Motor neuron (in vitro differentiated cells): ENCODE measurements around the gene GRAMD1B. TPM values are rescaled to one million over a fixed set of nuclear protein-coding genes. Genes with fewer than 3 reads are reported as not detected.

ENCODE experiments used
- ATAC-seq, 8 experiments: fragments of 200-7000 bp; cut with Tn5 transposase; replicated peaks in 6 of 8; 2 replicates each; pipeline ENCODE4 v1.8.0; 2021; ENCODE audit warnings: mild to moderate bottlenecking in 8 of 8, moderate library complexity in 8 of 8
- H3K27ac ChIP-seq, 2 donors: fragments of 250-450 bp; sonication (Bioruptor Pico); 2 replicates each; pipeline ENCODE4 v1.9.0; 2021; ENCODE audit warnings: antibody characterized with exemption in 2 of 2, mild to moderate bottlenecking in 2 of 2, moderate library complexity in 1 of 2
- H3K4me1 ChIP-seq, 2 donors: fragments of 250-450 bp; sonication (Bioruptor Pico); replicated peaks in 1 of 2; 2 replicates each; pipeline ENCODE4 v1.6.1; 2021; ENCODE audit warnings: antibody characterized with exemption in 2 of 2, mild to moderate bottlenecking in 2 of 2, moderate library complexity in 1 of 2
- H3K4me3 ChIP-seq, 5 donors: fragments of 250-450 bp; sonication (Bioruptor Pico); 2 replicates each; pipeline ENCODE4 v1.9.0; 2021; ENCODE audit warnings: antibody characterized with exemption in 5 of 5, mild to moderate bottlenecking in 5 of 5, moderate library complexity in 4 of 5
- WGBS, 10 experiments: fragments of 450-650 bp; shearing (Covaris generic); methylation state at CpG; one replicate each; pipeline ENCODE4 v1.0.0; 2022; 5-methylcytosine and 5-hydroxymethylcytosine counted together
- in situ Hi-C, 9 experiments: fragments of 400-800 bp; cut with MboI; loops; one replicate each; pipeline ENCODE4 v1.15.0; 2021; ENCODE audit warnings: low sequenced_read_pairs in 9 of 9, low pct_unique_long_range_greater_than_20kb in 2 of 9; ENCODE audit not compliant: unreplicated experiment in 9 of 9
- total RNA-seq, 8 experiments: library from RNA; unstranded; fragments of 300-600 nt; gene quantifications; 2 replicates each; pipeline versions ENCODE4 v1.2.3 to v1.2.4, GENCODE V29; 2022

Gene GRAMD1B
- total RNA-seq, 8 experiments from 2014 or later = 0.94 to 17.1 (median 10.4) TPM

DNA sequence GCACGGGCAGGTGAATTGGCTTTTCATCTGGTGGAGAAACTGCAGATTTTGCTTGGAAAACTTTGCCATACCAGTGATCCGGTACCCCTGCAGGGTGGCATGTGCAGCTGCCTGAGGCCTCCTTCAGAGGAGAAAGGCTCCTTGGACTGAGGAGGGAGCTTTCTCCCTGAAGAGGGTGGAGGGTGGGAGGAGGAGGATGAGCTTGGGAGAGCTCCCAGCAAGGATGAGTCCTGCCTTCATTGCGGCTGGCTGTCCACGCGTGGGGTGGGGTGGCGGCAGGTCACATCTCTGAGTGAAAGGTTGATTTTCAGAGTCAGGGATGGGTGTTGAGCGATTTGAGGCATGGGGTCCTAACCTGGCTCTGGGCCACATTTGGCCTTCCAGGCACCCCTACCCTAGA, 96.8 kb downstream of the GRAMD1B start:
- peak in 1 of 8 experiments; percentile 16 for ATAC-seq
- in situ Hi-C loops = no loop called here
- WGBS, 10 experiments = 50 to 93% (median 65%) methylated on average over 1 to 5 of the region's 7 CpGs; no CpG with 5 or more reads in 6 of the 10 experiments

GRCh38 chr11:123527526-123527925, 97.5 kb downstream of the GRAMD1B start:
- no peak for ATAC-seq
- WGBS, 10 experiments = 80 to 100% (median 100%) methylated on average over 1 to 3 of the region's 3 CpGs; no CpG with 5 or more reads in 5 of the 10 experiments
- Histone ChIP-seq H3K27ac (no peak overlapping the region), H3K4me3 (no peak overlapping the region), H3K4me1 (peaks cover 5 to 10% of the 10 kb centered on the region in 2 donors)
- in situ Hi-C loops = no loop called here

More for the DNA sequence above, 96.8 kb downstream of the GRAMD1B start:
- Histone ChIP-seq H3K27ac (no peak overlapping the region), H3K4me3 (no peak overlapping the region), H3K4me1 (peaks cover 5 to 10% of the 10 kb centered on the region in 2 donors)

- Histone ChIP-seq H3K27ac (no peak overlapping the region), H3K4me1 (peaks cover 5 to 10% of the 10 kb centered on the region in 2 donors), H3K4me3 (no peak overlapping the region)
- in situ Hi-C loops = no loop called here
- 80 to 100% (median 94%) methylated on average over 1 of the region's 1 CpG; no CpG with 5 or more reads in 6 of the 10 experiments for WGBS, 10 experiments
- ATAC-seq = no peak
Observed at GRCh38 chr11:123527947-123528346, 97.9 kb downstream of the GRAMD1B start.

GRCh38 chr11:123531325-123531724, 101.3 kb downstream of the GRAMD1B start:
- no peak for ATAC-seq
- in situ Hi-C loops = no loop called here
- no peak overlapping the region for H3K4me3 ChIP-seq
- no peaks in the 10 kb centered on the region for H3K4me1 ChIP-seq
- no peak overlapping the region for H3K27ac ChIP-seq
- 67 to 100% (median 86%) methylated on average over 2 to 6 of the region's 7 CpGs for WGBS, 10 experiments

GRCh38 chr11:123532131-123532530, 102.1 kb downstream of the GRAMD1B start:
- WGBS, 10 experiments = 59 to 100% (median 100%) methylated on average over 1 to 4 of the region's 4 CpGs; no CpG with 5 or more reads in 5 of the 10 experiments
- no peaks in the 10 kb centered on the region for H3K4me1 ChIP-seq
- no peak overlapping the region for H3K4me3 ChIP-seq
- no peak overlapping the region for H3K27ac ChIP-seq
- in situ Hi-C loops = no loop called here
- ATAC-seq = peak in 3 of 8 experiments; percentile 6 to 53 (median 34)

- H3K27ac ChIP-seq = no peak overlapping the region
- WGBS, 10 experiments = 67 to 100% (median 80%) methylated on average over 1 to 4 of the region's 4 CpGs; no CpG with 5 or more reads in 1 of the 10 experiments
- no peaks in the 10 kb centered on the region for H3K4me1 ChIP-seq
- H3K4me3 ChIP-seq = no peak overlapping the region
- no peak for ATAC-seq
- in situ Hi-C loops = no loop called here
Observed at GRCh38 chr11:123535401-123535800, 105.3 kb downstream of the GRAMD1B start.

DNA sequence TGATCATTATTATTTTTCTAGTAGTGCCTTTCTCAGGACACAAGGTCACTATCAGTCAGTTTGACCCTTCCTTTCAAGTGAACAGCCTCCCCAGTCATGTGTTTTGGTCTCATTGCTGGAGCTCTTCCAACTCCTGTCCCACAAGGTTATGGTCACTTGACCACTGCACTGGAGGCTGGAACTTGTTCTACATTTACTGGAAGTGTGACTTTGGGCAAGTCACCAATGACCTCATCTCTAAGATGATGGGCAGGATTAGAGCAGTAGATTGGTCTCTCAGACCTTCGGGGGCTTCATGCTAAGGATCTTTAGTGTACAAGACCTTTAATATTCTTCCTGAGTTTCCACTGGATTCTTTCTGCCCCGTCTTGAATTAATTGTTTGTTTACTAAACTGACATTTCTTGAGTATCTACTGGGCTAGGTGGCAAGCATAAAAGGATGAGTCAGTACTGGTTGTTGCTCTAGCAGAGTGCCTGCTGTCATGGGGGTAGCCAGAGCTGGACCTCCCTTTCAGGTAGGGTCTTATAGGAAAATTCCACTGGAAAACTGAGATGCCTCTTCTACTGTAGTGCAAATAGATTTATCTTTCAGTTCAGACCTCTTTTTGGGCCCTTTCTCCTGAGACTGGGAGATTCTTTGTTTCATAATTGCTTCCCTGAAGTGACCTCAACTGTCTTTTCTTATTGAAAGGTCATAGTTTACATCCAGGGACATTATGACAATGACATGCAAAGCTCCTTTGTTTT, 106.8 kb downstream of the GRAMD1B start:
- WGBS, 10 experiments = 10 to 90% (median 68%) methylated on average over 1 to 2 of the region's 2 CpGs; no CpG with 5 or more reads in 2 of the 10 experiments
- in situ Hi-C loops = no loop called here
- ATAC-seq = peak in 5 of 8 experiments; percentile 23 to 90 (median 48)
- Histone ChIP-seq H3K4me1 (no peaks in the 10 kb centered on the region), H3K4me3 (no peak overlapping the region), H3K27ac (no peak overlapping the region)

- in situ Hi-C loops = no loop called here
- no peak overlapping the region for H3K27ac ChIP-seq
- no peak overlapping the region for H3K4me3 ChIP-seq
- peak in 2 of 8 experiments; percentile 48 to 51 for ATAC-seq
- no peaks in the 10 kb centered on the region for H3K4me1 ChIP-seq
- WGBS, 10 experiments = 64 to 100% (median 91%) methylated on average over 2 to 4 of the region's 4 CpGs
Observed at GRCh38 chr11:123537726-123538125, 107.7 kb downstream of the GRAMD1B start.

GRCh38 chr11:123543797-123544196, 113.7 kb downstream of the GRAMD1B start:
- H3K4me3 ChIP-seq = no peak overlapping the region
- in situ Hi-C loops = no loop called here
- H3K4me1 ChIP-seq = peaks cover 0 to 12% of the 10 kb centered on the region in 2 donors
- peak; percentile 66 to 86 (median 80) for ATAC-seq
- 0 to 100% (median 70%) methylated on average over 1 to 4 of the region's 4 CpGs; no CpG with 5 or more reads in 1 of the 10 experiments for WGBS, 10 experiments
- no peak overlapping the region for H3K27ac ChIP-seq

DNA sequence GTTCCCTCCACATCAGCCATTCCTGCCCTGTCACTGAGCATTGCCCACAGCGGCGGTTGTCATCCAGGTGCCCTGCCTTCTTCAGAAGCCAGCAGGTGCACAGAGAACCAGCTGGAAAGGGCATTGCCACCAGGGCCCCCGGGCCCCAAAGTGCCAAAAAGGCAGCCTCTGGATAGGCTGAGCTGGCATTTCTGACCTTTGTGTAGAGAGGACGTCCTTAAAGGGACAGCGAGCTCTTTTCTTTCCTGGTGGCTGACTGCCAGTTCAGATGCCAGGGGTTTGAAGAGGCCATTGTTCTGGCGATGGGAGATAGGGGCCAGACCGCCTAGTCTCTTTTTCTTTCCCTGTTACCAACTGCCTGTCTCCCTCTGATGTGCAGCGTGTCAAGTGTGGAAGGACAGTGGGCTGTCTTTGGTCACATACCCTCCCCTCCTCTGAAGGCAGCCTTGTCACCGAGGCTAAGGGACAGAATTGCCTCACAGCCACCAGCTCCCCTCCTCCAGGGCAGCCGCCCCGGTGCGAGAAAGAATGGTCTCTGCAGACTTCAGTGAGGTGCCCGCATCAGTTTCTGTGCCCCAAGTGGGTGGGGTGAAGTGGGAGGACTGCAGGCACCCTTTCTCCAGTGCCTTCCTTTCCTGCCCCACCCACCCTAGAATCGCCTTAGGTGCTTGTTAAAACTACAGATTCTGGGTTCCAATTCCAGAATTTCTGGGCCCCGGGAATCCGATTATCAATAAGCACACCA, 114.7 kb downstream of the GRAMD1B start:
- no peak overlapping the region for H3K27ac ChIP-seq
- ATAC-seq = peak in 4 of 8 experiments; percentile 29 to 79 (median 65)
- no peak overlapping the region for H3K4me3 ChIP-seq
- in situ Hi-C loops = no loop called here
- 0 to 100% (median 84%) methylated on average over 1 to 11 of the region's 16 CpGs; no CpG with 5 or more reads in 1 of the 10 experiments for WGBS, 10 experiments
- H3K4me1 ChIP-seq = peaks cover under 1 to 16% of the 10 kb centered on the region in 2 donors

DNA sequence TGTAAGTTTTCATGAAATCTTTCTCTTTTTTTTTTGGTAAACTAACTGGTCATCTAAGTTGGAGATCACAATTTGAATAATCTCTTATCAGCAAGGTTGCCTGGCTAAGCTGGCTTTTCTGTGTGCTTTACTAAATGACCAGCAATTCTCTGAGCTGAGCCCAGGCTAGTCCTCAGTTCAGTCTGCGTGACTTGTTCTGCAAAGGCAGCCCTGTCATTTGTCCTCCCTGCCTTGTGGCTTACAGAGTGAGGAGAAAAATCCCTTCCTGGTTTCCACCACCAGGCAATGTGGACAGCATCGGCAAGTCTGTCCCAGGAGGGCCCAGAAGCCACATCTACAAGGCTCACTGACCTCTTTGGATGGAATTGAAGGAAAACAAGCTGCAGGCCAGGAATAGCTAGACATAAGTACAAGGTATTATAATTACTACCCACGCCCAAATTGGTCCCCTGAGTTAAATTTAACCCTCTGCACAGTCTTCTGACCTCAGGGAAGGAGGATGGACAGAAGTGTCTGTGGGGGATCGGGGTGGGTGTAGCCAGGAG, 115.7 kb downstream of the GRAMD1B start:
- peak in 2 of 8 experiments; percentile 6 to 9 for ATAC-seq
- WGBS, 10 experiments = 40 to 100% (median 69%) methylated on average over 1 to 4 of the region's 4 CpGs; no CpG with 5 or more reads in 4 of the 10 experiments
- in situ Hi-C loops = no loop called here
- H3K27ac ChIP-seq = no peak overlapping the region
- H3K4me1 ChIP-seq = peaks cover 11 to 25% of the 10 kb centered on the region in 2 donors
- no peak overlapping the region for H3K4me3 ChIP-seq

GRCh38 chr11:123546515-123546914, 116.4 kb downstream of the GRAMD1B start:
- no peak overlapping the region for H3K4me3 ChIP-seq
- ATAC-seq = peak in 3 of 8 experiments; percentile 51 to 66 (median 60)
- peaks cover 12 to 25% of the 10 kb centered on the region in 2 donors for H3K4me1 ChIP-seq
- WGBS, 10 experiments = 0 to 83% (median 50%) methylated on average over 1 of the region's 2 CpGs; no CpG with 5 or more reads in 4 of the 10 experiments
- in situ Hi-C loops = no loop called here
- H3K27ac ChIP-seq = no peak overlapping the region

DNA sequence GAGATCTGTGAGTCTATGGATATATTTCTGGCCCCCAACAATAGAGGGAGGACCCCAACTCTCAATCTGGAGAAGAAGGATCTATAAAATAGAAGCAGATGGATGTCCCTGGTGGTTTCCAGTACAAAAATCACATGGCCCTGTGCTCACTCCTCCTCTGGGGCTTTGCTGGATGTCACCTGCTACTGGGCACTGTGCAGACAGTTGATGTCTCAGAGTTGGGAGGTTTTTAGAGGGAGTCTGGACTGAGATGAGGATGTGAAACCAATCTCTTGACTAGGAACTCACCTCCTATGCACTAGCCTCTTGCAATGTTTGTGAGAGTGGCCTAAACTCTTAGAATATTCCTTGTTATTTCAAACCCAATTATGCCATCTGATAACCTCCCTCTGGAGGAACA, 117.1 kb downstream of the GRAMD1B start:
- in situ Hi-C loops = no loop called here
- no peak for ATAC-seq
- Histone ChIP-seq H3K27ac (no peak overlapping the region), H3K4me1 (peaks cover 12 to 25% of the 10 kb centered on the region in 2 donors), H3K4me3 (no peak overlapping the region)
